IMR-90 (cell line): Measurements from ENCODE around the gene CCN2. TPM values are rescaled to one million over a fixed set of nuclear protein-coding genes. Genes with fewer than 3 reads are reported as not detected.
A peak's percentile ranks its signal among the peaks of the same experiment; 100 is the strongest.

ENCODE experiments used
- ATAC-seq: fragments of 200-7000 bp; cut with Tn5 transposase; 2 replicates; pipeline ENCODE4 v1.9.1; 2020; ENCODE audit warnings: low read depth, mild to moderate bottlenecking, moderate library complexity
- BruUV-seq: library from RNA; stranded (reverse); fragments of 400-500 nt; replicated peaks from 2 replicates; lab custom pipeline; 2021; lab: Mats Ljungman, UMichigan
- CTCF ChIA-PET: fragments of 300-600 bp; formaldehyde crosslinking; extraction: SDS; loops from one replicate; lab custom pipeline; 2021; ENCODE audit warnings: antibody characterized with exemption; lab: Yijun Ruan, JAX
- POLR2A ChIA-PET: fragments of 300-600 bp; sonication (Branson Sonifier 250); formaldehyde crosslinking; loops from one replicate; lab custom pipeline; 2022; ENCODE audit warnings: antibody characterized with exemption; ENCODE audit not compliant: unreplicated experiment; lab: Charles Lee
- DNase-seq: peaks from one replicate; pipeline ENCODE4 v3.0.0; 2013
- H2AFZ ChIP-seq: replicated peaks from 2 replicates; pipeline ENCODE3; 2013; ENCODE audit warnings: low read length, mild to moderate bottlenecking; ENCODE audit not compliant: poor library complexity
- H2AK5ac ChIP-seq: 2 replicates; pipeline ENCODE4 v1.6.1; 2013; ENCODE audit warnings: low read depth, low read length, inconsistent platforms
- H2AK9ac ChIP-seq: replicated peaks from 2 replicates; pipeline ENCODE3; 2013; ENCODE audit warnings: mild to moderate bottlenecking, low read depth, low read length, moderate library complexity; ENCODE audit not compliant: poor library complexity
- H2BK120ac ChIP-seq: 2 replicates; pipeline ENCODE4 v1.6.1; 2013; ENCODE audit warnings: low read depth, low read length, inconsistent platforms
- H2BK15ac ChIP-seq: 3 replicates; pipeline ENCODE4 v1.6.1; 2013; ENCODE audit warnings: low read depth, low read length, inconsistent platforms
- H2BK20ac ChIP-seq: 2 replicates; pipeline ENCODE4 v1.6.1; 2013; ENCODE audit warnings: low read depth, mild to moderate bottlenecking, inconsistent platforms, low read length, moderate library complexity
- H2BK5ac ChIP-seq: 2 replicates; pipeline ENCODE4 v1.6.1; 2013; ENCODE audit warnings: mild to moderate bottlenecking, low read depth, low read length, inconsistent platforms; ENCODE audit not compliant: poor library complexity, severe bottlenecking
- H3K14ac ChIP-seq: replicated peaks from 2 replicates; pipeline ENCODE4 v1.6.1; 2013; ENCODE audit warnings: low read depth, low read length, inconsistent platforms
- H3K18ac ChIP-seq: 2 replicates; pipeline ENCODE4 v1.6.1; 2013; ENCODE audit warnings: low read depth, low read length, control low read depth
- H3K23ac ChIP-seq: 2 replicates; pipeline ENCODE4 v1.6.1; 2013; ENCODE audit warnings: low read depth, low read length, inconsistent platforms
- H3K27ac ChIP-seq: 2 replicates; pipeline ENCODE4 v1.5.1; 2013; ENCODE audit warnings: mild to moderate bottlenecking, control low read depth, low read length; ENCODE audit not compliant: insufficient read depth
- H3K27me3 ChIP-seq: 2 replicates; pipeline ENCODE4 v1.6.1; 2013; ENCODE audit warnings: low read length; ENCODE audit not compliant: control insufficient read depth, insufficient read depth
- H3K36me3 ChIP-seq: 2 replicates; pipeline ENCODE4 v1.6.1; 2013; ENCODE audit warnings: low read length, mixed read lengths; ENCODE audit not compliant: control insufficient read depth, insufficient read depth
- H3K4ac ChIP-seq: 2 replicates; pipeline ENCODE4 v1.6.1; 2013; ENCODE audit warnings: low read depth, low read length, inconsistent platforms
- H3K4me1 ChIP-seq: 2 replicates; pipeline ENCODE4 v1.6.1; 2013; ENCODE audit warnings: low read length, mixed read lengths; ENCODE audit not compliant: control insufficient read depth, insufficient read depth
- H3K4me2 ChIP-seq: 2 replicates; pipeline ENCODE4 v1.6.1; 2013; ENCODE audit warnings: low read depth, mild to moderate bottlenecking, control low read depth, low read length, moderate library complexity
- H3K4me3 ChIP-seq: 2 replicates; pipeline ENCODE4 v1.5.1; 2013; ENCODE audit warnings: low read depth, mild to moderate bottlenecking, control low read depth, low read length, moderate library complexity; ENCODE audit not compliant: insufficient read depth
- H3K56ac ChIP-seq: 2 replicates; pipeline ENCODE4 v1.6.1; 2013; ENCODE audit warnings: low read length, inconsistent platforms; ENCODE audit not compliant: insufficient read depth; ENCODE audit errors: extremely low read depth
- H3K79me1 ChIP-seq, 2 experiments: 2 replicates each; pipeline ENCODE4 v1.6.1; 2013; ENCODE audit warnings: low read length in 2 of 2, inconsistent platforms in 1 of 2, low read depth in 1 of 2
- H3K9ac ChIP-seq: 2 replicates; pipeline ENCODE4 v1.6.1; 2013; ENCODE audit warnings: low read depth, low read length, control low read depth
- H3K9me1 ChIP-seq: 2 replicates; pipeline ENCODE4 v1.6.1; 2013; ENCODE audit warnings: low read length, inconsistent platforms; ENCODE audit not compliant: insufficient read depth
- H3K9me3 ChIP-seq: 2 replicates; pipeline ENCODE4 v1.6.1; 2013; ENCODE audit warnings: low read length; ENCODE audit not compliant: control insufficient read depth, insufficient read depth
- H4K20me1 ChIP-seq: 2 replicates; pipeline ENCODE4 v1.6.1; 2013; ENCODE audit warnings: low read length, inconsistent platforms; ENCODE audit not compliant: insufficient read depth
- H4K5ac ChIP-seq: 2 replicates; pipeline ENCODE4 v1.6.1; 2013; ENCODE audit warnings: mild to moderate bottlenecking, low read depth, low read length, control low read depth
- H4K8ac ChIP-seq, 2 experiments: 2 replicates each; pipeline ENCODE4 v1.6.1; 2013; ENCODE audit warnings: low read depth in 2 of 2, low read length in 2 of 2, control low read depth in 1 of 2, inconsistent platforms in 1 of 2
- H4K91ac ChIP-seq: 2 replicates; pipeline ENCODE4 v1.6.1; 2013; ENCODE audit warnings: low read depth, low read length, inconsistent platforms; ENCODE audit not compliant: insufficient read depth
- BHLHE40 ChIP-seq: fragments of 150-350 bp; IDR thresholded peaks from 2 replicates; pipeline ENCODE4 v1.6.1; 2016; ENCODE audit warnings: mild to moderate bottlenecking, low read depth, low read length
- CEBPB ChIP-seq: IDR thresholded peaks from 2 replicates; pipeline ENCODE4 v1.6.1; 2012; ENCODE audit warnings: low read depth, low read length, improper control_type of control experiment
- CHD1 ChIP-seq: IDR thresholded peaks from 2 replicates; pipeline ENCODE4 v1.6.1; 2012; ENCODE audit warnings: low read depth, low read length, improper control_type of control experiment
- CTCF ChIP-seq: conservative IDR thresholded peaks from 2 replicates; pipeline ENCODE4 v1.5.1; 2012; ENCODE audit warnings: mild to moderate bottlenecking, low read depth, low read length, improper control_type of control experiment
- ELK1 ChIP-seq: fragments of 150-350 bp; IDR thresholded peaks from 2 replicates; pipeline ENCODE4 v1.6.1; 2016; ENCODE audit warnings: low read depth, mild to moderate bottlenecking, low read length, moderate library complexity, borderline replicate concordance
- FOS ChIP-seq: fragments of 150-350 bp; IDR thresholded peaks from 2 replicates; pipeline ENCODE4 v1.6.1; 2016; ENCODE audit warnings: low read depth, low read length
- MAFK ChIP-seq: IDR thresholded peaks from 2 replicates; pipeline ENCODE4 v1.6.1; 2012; ENCODE audit warnings: low read depth, low read length, improper control_type of control experiment
- MAZ ChIP-seq: IDR thresholded peaks from 2 replicates; pipeline ENCODE4 v1.6.1; 2012; ENCODE audit warnings: low read depth, mild to moderate bottlenecking, low read length, improper control_type of control experiment, moderate library complexity, borderline replicate concordance
- MXI1 ChIP-seq: IDR thresholded peaks from 2 replicates; pipeline ENCODE4 v1.6.1; 2012; ENCODE audit warnings: low read depth, mild to moderate bottlenecking, low read length, moderate library complexity, borderline replicate concordance
- POLR2A ChIP-seq: IDR thresholded peaks from 2 replicates; pipeline ENCODE4 v1.6.1; 2012; ENCODE audit warnings: mild to moderate bottlenecking, low read depth, low read length
- RAD21 ChIP-seq: IDR thresholded peaks from 2 replicates; pipeline ENCODE4 v1.6.1; 2012; ENCODE audit warnings: low read length, improper control_type of control experiment
- RCOR1 ChIP-seq: IDR thresholded peaks from 2 replicates; pipeline ENCODE4 v1.6.1; 2012; ENCODE audit warnings: mild to moderate bottlenecking, low read length, improper control_type of control experiment; ENCODE audit not compliant: insufficient replicate concordance
- RFX5 ChIP-seq: IDR thresholded peaks from 2 replicates; pipeline ENCODE4 v1.8.0; 2012; ENCODE audit warnings: low read depth, mild to moderate bottlenecking, low read length, moderate library complexity
- WGBS, 2 experiments: methylation state at CpG; one replicate each; pipeline versions ENCODE4 v1.1.5 to v1.1.7; 2013; ENCODE audit warnings: missing lambda C conversion rate in 2 of 2; ENCODE audit not compliant: insufficient read length in 1 of 2; ENCODE audit errors: extremely low coverage in 2 of 2; 5-methylcytosine and 5-hydroxymethylcytosine counted together
- dilution Hi-C: fragments of 300-500 bp; cut with HindIII; formaldehyde crosslinking; loops from one replicate; pipeline ENCODE4 v1.14.3; 2018; ENCODE audit warnings: low sequenced_read_pairs; ENCODE audit not compliant: unreplicated experiment
- in situ Hi-C: fragments of 300-500 bp; cut with MboI; formaldehyde crosslinking; loops from 3 replicates; pipeline ENCODE4 v1.14.3; 2019; ENCODE audit warnings: low sequenced_read_pairs, inconsistent platforms, mixed read lengths
- intact Hi-C: fragments of 100-400 bp; cut with micrococcal nuclease; formaldehyde crosslinking; loops from 2 replicates; pipeline ENCODE4 v1.10.0; 2022
- polyA plus RNA-seq, 3 experiments: library from polyadenylated mRNA; depleted of rRNA; stranded (reverse); fragments of >200 nt; gene quantifications; 2 replicates each; pipeline ENCODE4 v1.2.3, GENCODE V29; 2012; ENCODE audit warnings: low replicate concordance in 1 of 3
- total RNA-seq: library from RNA; depleted of rRNA; stranded (reverse); fragments of >200 nt; gene quantifications from 2 replicates; pipeline ENCODE4 v1.2.3, GENCODE V29; 2012

Gene CCN2
- total and polyA plus RNA-seq, 2 of the 4 experiments (the other 2 are of a cell fraction), result 148 to 1,205 TPM

GRCh38 chr6:131980791-131981623, 29.8 kb upstream of the CCN2 start:
- dilution Hi-C loops, result no loop called here
- peak overlapping the region; percentile 99 for H3K18ac ChIP-seq
- H2AK9ac ChIP-seq, result no peak overlapping the region
- ATAC-seq, result no peak
- in situ Hi-C loops, result no loop called here
- H4K91ac ChIP-seq, result peak overlapping the region; percentile 93
- WGBS, 2 experiments, result 40% methylated on average over 3 of the region's 8 CpGs; no CpG with 5 or more reads in 1 of the 2 experiments
- peak overlapping the region; percentile 21 for H3K56ac ChIP-seq
- 0 out of 2 replicates have a peak overlapping the region, but pooled peaks have one; percentile 13 for H3K4me2 ChIP-seq
- peak overlapping the region; percentile 87 for H2BK20ac ChIP-seq
- peak overlapping the region; percentile 97 for H2AK5ac ChIP-seq
- H2BK5ac ChIP-seq, result peak overlapping the region; percentile 58
- ChIA-PET POLR2A (interaction anchor here (0.5 to 2.1 kb wide), 2 partner anchors 27 to 30 kb away, joined by 4 to 8 read pairs; partner anchors contain the start of gene CCN2), CTCF (no interaction called here)
- H3K79me1 ChIP-seq, result no peaks in the 10 kb centered on the region
- peaks cover 17% of the 10 kb centered on the region for H3K9me1 ChIP-seq
- BruUV-seq, result no TSS peak
- H2BK15ac ChIP-seq, result peak overlapping the region; percentile 99; the same call in 2 of the 3 replicates
- no peak overlapping the region for H2AFZ ChIP-seq
- peak overlapping the region; percentile 19; the same call in 1 of the 2 replicates for H3K23ac ChIP-seq
- peak overlapping the region; percentile 33; the same call in 1 of the 2 replicates for H3K9ac ChIP-seq
- H3K27ac ChIP-seq, result peak overlapping the region; percentile 96
- no peaks in the 10 kb centered on the region for H3K9me3 ChIP-seq
- TF ChIP-seq CEBPB, result no peak
- no peak for TF ChIP-seq MXI1
- no peak for TF ChIP-seq CHD1
- TF ChIP-seq BHLHE40, result no peak
- TF ChIP-seq RCOR1, result no peak
- TF ChIP-seq POLR2A, result no peak
- no peak for TF ChIP-seq CTCF
- TF ChIP-seq ELK1, result no peak
- TF ChIP-seq MAFK, result no peak
- TF ChIP-seq FOS, result no peak
- no peak for TF ChIP-seq MAZ
- no peak for TF ChIP-seq RFX5
- TF ChIP-seq RAD21, result no peak
- H3K14ac ChIP-seq, result peak overlapping the region; percentile 83
- no peaks in the 10 kb centered on the region for H3K27me3 ChIP-seq
- H3K4me3 ChIP-seq, result no peak overlapping the region
- H3K4me1 ChIP-seq, result peaks cover 19% of the 10 kb centered on the region
- no peak for DNase-seq
- H4K20me1 ChIP-seq, result no peaks in the 10 kb centered on the region
- H3K36me3 ChIP-seq, result no peaks in the 10 kb centered on the region
- intact Hi-C loops, result loop anchor here (5.0 kb wide), 1 partner anchor 81 kb away; no protein-coding TSS in a partner anchor
- peak overlapping the region; percentile 84 for H2BK120ac ChIP-seq
- peak overlapping the region; percentile 83 to 92 for H4K8ac ChIP-seq
- H3K4ac ChIP-seq, result peak overlapping the region; percentile 91
- H4K5ac ChIP-seq, result peak overlapping the region; percentile 95
